GM19240 (cell line): ENCODE measurements around the gene GALR2.
A peak's percentile ranks its signal among the peaks of the same experiment; 100 is the strongest.
"Not testable (repeated sequence)": the region's sequence is repeated elsewhere in the genome, so short reads cannot be mapped to it uniquely, and the experiment has no call there.

Experiments used
- DNase-seq: peaks from one replicate; pipeline ENCODE4 v3.0.0; 2011; ENCODE audit warnings: low spot score; ENCODE audit not compliant: insufficient read length

The GALR2 gene

GRCh38 chr17:76050538-76051467, 23.8 kb upstream of the GALR2 start:
- no peak for DNase-seq

GRCh38 chr17:76051561-76051960, 23.0 kb upstream of the GALR2 start:
- no peak for DNase-seq

DNA sequence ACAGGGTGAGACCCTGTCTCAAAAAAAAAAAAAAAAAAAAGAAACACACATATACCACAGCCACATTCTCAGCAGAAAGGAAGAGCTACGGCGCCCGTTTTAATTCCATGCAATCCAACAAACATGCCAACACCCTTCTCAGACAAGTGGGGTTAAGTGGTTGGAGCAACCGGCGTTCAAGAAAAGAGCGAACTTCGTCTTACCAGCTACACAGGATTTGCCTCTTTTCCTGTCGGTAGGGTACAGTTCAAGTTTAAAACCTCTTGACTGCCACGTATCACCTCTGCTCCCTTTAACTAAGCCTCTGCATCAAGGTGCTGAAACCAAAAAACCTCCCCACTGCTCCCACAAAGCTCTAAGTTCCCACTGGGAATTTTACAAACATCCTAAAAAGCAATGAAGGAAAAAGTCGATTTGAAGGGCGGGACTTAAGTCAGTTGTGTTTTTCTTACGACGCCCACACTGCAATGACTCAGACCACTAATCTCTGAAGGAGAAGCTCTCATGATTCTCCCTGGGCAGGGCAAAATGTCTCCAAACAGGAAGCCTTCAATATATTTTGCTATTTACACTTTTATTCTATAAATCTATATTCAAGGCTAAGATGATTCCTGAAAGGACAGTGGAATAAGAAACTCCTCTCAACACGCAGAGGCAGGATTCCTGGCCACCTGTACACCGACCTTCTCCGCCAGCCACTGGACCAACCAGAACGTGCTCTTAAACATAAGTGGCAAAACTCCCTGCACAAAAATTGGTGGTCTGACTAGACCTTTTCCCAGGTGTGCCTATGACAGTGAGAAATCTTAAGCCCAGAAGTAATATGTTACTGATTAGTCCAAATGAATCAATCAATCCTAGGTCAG, 21.1 kb upstream of the GALR2 start:
- DNase-seq: no peak

GRCh38 chr17:76054112-76054476, 20.5 kb upstream of the GALR2 start:
- no peak for DNase-seq

DNA sequence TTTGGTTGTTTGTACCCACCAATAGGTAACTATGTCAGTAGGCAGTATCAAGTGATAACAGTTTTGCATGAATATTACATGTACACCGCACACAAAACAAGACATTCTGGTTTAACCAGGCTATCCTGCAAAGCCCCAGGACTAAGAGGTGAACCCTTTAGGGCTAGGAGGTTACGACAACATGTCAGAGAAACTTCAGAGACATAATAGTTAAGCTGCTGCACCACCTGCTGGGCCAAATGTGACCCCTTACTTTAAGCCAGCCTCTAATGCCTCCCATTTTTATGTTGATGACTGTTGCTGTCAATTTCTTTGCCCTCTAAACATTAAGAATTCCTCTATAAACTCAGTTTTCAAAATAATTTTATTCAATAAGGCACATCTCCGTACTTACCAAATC, 17.7 kb upstream of the GALR2 start:
- no peak for DNase-seq

DNA sequence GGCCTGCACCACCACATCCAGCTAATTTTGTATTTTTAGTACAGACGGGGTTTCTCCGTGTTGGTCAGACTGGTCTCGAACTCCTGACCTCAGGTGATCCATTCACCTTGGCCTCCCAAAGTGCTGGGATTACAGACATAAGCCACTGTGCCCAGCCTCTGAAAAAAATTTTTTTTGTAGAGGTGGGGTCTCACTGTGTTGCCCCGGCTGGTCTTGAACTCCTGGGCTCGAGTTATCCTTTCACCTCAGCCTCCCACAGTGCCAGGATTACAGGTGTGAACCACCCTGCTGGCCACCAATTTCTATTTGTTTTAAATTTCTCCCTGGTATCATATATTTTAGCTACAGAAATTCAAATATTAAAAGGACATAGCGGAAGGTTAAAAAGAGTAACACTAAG, 16.3 kb upstream of the GALR2 start:
- not testable (repeated sequence) for DNase-seq

- DNase-seq: no peak
These were observed 10.6 kb upstream of the GALR2 start for GRCh38 chr17:76063875-76064546.

DNA sequence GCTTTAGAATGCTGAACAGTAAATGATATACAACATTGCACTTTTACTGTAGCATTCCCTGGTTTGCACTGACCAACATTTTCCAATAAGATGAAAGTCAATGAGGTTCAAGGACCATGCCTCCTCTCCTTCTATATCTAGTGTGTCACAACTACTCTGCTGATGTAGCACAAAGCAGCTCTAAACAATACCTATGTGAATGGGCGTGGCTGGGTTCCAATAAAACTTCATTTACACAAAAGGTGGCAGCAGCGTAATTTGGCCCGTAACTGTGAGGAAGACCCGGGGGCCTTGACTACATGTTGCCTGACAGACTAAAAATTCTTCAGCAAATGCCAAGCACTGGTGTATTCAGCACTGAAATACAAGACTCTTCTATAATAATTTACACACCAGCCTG, 8.8 kb upstream of the GALR2 start:
- DNase-seq: no peak

DNA sequence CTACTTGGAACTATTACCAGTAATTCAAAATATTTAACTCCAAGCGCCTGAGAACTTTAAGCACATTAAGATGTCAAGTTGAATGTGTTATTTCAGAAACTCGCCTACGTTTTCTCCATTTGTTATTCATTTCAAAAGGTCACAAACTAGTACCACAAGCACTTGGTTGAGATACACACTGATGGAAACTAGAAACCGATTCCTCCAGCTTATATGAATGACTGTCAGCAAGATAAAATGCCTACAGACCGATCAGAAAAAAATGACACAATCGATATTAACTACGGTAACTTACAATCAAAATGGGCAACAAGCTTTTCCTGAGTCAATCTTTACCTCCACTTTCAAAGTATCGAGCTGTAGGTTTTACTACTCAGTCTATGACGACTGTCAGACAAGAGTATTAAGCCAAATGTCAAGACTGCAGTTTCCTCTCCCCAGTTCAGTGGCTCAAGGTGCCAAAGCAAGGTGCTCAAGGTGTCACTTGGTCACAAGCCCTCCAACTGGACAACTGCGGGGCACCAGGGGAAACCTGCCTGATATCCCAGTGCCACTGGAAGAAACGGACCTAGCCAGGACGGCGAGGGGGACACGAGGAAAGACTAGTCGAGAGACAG, 2.9 kb upstream of the GALR2 start:
- no peak for DNase-seq

DNA sequence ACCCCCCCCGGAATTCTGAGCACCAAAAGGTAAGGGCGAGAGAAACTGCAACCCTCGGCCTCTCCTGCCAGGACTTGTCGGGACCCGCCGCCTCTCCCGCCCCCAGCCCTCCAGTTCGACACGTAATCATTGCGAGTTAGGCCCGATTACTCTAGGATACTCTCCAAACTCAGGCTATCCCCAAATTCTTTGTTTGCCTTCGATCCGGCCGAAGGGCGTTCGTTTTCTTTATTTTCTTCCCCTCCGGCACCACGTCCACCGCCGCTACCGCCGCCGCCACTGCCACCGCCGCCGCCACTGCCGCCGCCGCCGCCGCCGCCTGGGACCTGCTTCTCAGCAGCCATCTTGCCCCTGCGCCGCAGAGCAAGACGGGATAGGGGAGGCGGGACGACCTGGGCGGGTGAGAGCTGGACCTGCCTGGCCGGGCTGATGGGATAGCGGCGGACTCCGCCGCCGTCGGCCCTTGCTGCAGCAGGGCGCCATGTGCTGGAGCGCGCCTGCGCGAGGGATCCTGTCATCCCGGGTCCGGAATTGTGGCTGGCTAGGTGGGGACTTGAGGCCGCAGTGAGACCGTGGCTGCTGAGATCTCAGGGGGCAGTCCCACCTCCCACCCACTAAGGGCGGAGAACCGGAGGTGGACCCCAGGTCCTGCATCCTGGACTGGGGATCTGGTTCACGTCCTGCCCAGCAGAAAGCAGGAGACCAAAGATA, 2.3 kb upstream of the GALR2 start, which contains the start of gene SRP68:
TSS of gene SRP68 (minus strand) at position 370 of the 711 bp plus-strand sequence. CDS start at position 344, 26 bp downstream.
- peak; percentile 93 for DNase-seq

- DNase-seq: no peak
These were observed 974 bp downstream of the GALR2 start for GRCh38 chr17:76075364-76076145.

DNA sequence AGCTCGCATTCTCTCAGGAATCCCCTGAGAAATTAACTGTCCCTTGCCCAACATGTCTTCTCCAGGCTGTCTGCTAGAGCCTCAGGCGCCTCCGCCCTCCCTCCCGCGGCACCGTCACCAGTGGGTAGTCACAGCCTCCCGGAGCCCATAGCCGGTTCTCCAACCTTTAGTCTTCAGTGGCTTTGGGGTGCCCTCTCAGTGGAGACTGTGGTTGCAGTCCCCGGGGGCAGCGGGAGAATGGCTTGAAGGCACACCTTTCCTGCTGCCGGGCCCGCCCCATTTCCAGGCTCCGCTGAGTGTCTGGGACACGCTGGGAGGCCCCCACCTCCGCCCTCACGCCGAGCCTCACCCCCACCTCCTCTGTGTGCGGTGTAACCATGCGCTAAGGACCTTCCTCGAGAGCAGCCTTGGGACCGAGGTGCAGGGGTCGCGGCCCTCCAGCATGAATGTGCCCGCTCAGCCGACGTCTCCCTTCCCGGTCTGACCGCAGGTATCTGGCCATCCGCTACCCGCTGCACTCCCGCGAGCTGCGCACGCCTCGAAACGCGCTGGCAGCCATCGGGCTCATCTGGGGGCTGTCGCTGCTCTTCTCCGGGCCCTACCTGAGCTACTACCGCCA, 1.7 kb downstream of the GALR2 start:
- DNase-seq: no peak

DNA sequence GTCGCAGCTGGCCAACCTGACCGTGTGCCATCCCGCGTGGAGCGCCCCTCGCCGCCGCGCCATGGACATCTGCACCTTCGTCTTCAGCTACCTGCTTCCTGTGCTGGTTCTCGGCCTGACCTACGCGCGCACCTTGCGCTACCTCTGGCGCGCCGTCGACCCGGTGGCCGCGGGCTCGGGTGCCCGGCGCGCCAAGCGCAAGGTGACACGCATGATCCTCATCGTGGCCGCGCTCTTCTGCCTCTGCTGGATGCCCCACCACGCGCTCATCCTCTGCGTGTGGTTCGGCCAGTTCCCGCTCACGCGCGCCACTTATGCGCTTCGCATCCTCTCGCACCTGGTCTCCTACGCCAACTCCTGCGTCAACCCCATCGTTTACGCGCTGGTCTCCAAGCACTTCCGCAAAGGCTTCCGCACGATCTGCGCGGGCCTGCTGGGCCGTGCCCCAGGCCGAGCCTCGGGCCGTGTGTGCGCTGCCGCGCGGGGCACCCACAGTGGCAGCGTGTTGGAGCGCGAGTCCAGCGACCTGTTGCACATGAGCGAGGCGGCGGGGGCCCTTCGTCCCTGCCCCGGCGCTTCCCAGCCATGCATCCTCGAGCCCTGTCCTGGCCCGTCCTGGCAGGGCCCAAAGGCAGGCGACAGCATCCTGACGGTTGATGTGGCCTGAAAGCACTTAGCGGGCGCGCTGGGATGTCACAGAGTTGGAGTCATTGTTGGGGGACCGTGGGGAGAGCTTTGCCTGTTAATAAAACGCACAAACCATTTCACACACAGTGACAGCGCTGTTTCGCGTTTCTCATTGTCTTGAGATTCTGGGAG, 2.4 kb downstream of the GALR2 start:
- no peak for DNase-seq

- no peak for DNase-seq
These were observed 3.1 kb downstream of the GALR2 start for GRCh38 chr17:76077584-76078110.

- not testable (repeated sequence) for DNase-seq
These were observed 3.8 kb downstream of the GALR2 start for GRCh38 chr17:76078370-76078769.

DNA sequence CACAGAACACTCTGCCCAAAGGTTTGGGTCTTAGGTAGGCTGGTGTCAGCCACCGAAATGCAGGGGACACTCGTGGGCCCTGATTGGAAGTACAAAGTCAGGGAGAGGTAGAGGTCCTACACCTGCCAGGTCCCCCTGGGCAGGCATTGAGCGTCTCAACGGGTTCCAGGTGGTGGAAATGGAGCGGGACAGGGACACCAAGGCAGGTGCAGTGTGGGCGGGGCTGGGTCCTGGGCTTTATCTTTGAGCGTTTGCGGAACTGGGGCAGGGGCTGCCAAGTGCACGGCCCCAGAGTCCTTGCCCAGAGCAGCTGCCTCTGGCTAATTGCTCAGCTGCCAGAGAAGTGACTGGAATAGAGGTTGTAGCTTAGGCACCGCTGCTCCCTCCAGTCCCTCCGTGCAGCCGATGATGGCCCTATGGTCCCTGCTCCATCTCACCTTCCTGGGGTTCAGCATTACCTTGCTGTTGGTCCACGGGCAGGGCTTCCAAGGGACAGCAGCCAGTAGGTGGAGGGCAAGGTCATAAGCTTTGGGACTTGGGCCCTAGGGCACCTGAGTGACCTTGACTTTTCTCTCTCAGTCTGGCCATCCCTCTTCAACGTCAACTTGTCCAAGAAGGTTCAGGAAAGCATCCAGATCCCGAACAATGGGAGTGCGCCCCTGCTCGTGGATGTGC, 4.4 kb downstream of the GALR2 start, which contains the start of gene ZACN:
TSS of gene ZACN (plus strand) at position 323 of the 675 bp plus-strand sequence. CDS start at position 406, 83 bp downstream.
- no peak for DNase-seq

DNA sequence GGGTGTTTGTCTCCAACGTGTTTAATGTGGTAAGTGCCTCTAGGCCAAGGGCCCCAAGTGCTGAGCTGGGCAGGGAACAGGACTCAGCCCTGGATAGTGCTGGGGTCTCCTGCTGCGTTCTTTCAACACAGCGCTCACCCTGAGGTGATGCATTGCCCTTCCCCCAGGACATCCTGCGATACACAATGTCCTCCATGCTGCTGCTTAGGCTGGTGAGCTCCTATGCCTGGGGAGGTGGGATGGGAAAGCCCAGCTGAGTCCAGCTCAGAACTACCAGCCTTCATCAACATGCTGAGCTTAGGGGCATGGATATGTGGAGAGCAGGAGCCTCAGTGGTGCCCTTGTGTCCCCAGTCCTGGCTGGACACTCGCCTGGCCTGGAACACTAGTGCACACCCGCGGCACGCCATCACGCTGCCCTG, 5.0 kb downstream of the GALR2 start:
- no peak for DNase-seq
